WERI-Rb-1 (cell line): ENCODE measurements around the gene CHCHD6.

ENCODE experiments used
- DNase-seq: peaks from one replicate; pipeline ENCODE4 v3.0.0-alpha.2; 2020
- H3K27ac ChIP-seq: fragments of 250-450 bp; sonication (Bioruptor Pico); 2 replicates; pipeline ENCODE4 v1.5.1; 2020; ENCODE audit warnings: mild to moderate bottlenecking, moderate library complexity
- H3K27me3 ChIP-seq: fragments of 250-450 bp; sonication (Bioruptor Pico); 2 replicates; pipeline ENCODE4 v1.5.1; 2021; ENCODE audit warnings: mild to moderate bottlenecking, low read depth, moderate library complexity; ENCODE audit not compliant: insufficient read depth, severe bottlenecking
- H3K36me3 ChIP-seq: fragments of 250-450 bp; sonication (Bioruptor Pico); 2 replicates; pipeline ENCODE4 v1.5.1; 2020; ENCODE audit warnings: mild to moderate bottlenecking, moderate library complexity
- H3K4me3 ChIP-seq: 2 replicates; pipeline ENCODE4 v1.5.1; 2011; ENCODE audit warnings: low read depth, mild to moderate bottlenecking, control low read depth, low read length
- H3K9me3 ChIP-seq: fragments of 250-450 bp; sonication (Bioruptor Pico); 2 replicates; pipeline ENCODE4 v1.5.1; 2021; ENCODE audit warnings: mild to moderate bottlenecking, moderate library complexity; ENCODE audit not compliant: severe bottlenecking
- TF ChIP-seq, protein P1 (sequence below): IDR thresholded peaks from 2 replicates; pipeline ENCODE4 v1.5.1; 2011; ENCODE audit warnings: low read depth, mild to moderate bottlenecking, control low read depth, inconsistent platforms, low read length

The CHCHD6 gene

DNA sequence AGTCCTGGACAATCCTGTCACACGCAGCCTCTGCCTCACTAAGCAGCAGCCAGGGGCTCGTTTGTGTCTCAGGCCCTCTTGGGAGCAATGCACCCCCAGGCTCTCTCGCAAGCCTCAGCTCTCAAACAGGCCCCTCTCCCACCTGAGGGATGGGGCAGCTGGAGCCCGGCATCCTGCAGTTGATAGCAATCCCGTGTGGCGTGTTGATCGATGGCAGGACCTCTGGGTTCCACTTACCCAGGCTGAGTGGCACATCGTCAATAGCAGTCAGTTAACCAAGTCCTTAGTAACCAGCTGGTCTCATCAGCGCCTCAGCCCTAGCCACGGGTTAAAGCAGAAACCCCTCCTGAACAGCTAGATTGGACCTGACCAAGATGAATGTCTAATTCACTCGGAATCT lies 242.4 kb downstream of the CHCHD6 start:
- no peak overlapping the region for H3K4me3 ChIP-seq
- TF ChIP-seq, protein P1, sequence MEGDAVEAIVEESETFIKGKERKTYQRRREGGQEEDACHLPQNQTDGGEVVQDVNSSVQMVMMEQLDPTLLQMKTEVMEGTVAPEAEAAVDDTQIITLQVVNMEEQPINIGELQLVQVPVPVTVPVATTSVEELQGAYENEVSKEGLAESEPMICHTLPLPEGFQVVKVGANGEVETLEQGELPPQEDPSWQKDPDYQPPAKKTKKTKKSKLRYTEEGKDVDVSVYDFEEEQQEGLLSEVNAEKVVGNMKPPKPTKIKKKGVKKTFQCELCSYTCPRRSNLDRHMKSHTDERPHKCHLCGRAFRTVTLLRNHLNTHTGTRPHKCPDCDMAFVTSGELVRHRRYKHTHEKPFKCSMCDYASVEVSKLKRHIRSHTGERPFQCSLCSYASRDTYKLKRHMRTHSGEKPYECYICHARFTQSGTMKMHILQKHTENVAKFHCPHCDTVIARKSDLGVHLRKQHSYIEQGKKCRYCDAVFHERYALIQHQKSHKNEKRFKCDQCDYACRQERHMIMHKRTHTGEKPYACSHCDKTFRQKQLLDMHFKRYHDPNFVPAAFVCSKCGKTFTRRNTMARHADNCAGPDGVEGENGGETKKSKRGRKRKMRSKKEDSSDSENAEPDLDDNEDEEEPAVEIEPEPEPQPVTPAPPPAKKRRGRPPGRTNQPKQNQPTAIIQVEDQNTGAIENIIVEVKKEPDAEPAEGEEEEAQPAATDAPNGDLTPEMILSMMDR: no peak

DNA sequence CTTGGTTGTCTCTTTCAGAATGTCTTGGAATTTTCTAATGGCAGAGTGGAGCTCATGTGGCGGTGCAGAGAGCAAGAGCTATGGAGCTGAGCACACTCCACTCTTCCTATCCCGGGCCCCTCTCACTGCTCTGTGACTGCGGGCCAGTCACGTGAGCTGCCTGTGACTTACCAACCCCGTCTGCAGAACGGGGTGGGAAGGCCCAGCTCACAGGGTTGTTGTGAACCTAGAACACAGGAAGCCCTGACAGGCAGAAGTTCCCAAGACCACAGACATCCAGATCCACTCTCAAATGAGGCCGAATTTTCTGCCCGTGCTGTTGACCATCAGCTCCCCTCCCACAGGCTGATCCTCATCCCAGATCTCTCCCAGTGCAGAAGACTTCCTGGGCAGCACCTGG lies 243.4 kb downstream of the CHCHD6 start:
- H3K27ac ChIP-seq: no peak overlapping the region
- H3K36me3 ChIP-seq: no peaks in the 10 kb centered on the region; the same call in 1 of the 2 replicates
- TF ChIP-seq, protein P1: no peak
- H3K27me3 ChIP-seq: no peaks in the 10 kb centered on the region
- H3K9me3 ChIP-seq: no peaks in the 10 kb centered on the region
- no peak overlapping the region for H3K4me3 ChIP-seq
- DNase-seq: no peak

More for the DNA sequence above, 242.4 kb downstream of the CHCHD6 start:
- no peak overlapping the region for H3K27ac ChIP-seq
- H3K36me3 ChIP-seq: no peaks in the 10 kb centered on the region; the same call in 1 of the 2 replicates
- H3K27me3 ChIP-seq: no peaks in the 10 kb centered on the region
- no peaks in the 10 kb centered on the region for H3K9me3 ChIP-seq
- no peak for DNase-seq

DNA sequence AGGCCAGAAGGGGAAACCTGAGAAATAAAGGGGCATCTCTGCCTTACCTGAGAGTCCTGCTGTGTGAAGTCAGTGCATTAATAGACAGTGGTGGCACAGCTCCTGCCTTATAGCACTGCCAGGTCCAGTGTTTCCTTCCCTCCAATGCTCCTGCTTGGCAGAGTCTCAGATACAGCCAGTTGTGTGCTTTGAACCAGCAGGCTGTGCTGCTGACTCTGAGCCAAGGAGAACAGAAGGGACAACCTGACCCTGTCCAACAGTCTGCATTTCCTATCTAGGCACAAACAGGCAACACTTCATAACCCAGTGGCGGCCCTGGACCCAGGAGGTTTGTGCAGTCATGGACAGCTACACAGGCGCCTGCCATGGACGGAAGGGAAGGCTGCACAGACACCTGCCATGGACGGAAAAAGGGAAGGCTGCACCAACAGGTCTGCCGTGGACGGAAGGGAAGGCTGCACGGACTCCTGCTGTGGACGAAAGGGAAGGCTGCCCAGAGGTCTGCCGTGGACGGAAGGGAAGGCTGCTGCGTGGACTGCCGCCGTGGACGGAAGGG lies 245.0 kb downstream of the CHCHD6 start:
- Histone ChIP-seq H3K27ac (no peak overlapping the region), H3K27me3 (no peaks in the 10 kb centered on the region), H3K4me3 (no peak overlapping the region), H3K9me3 (no peaks in the 10 kb centered on the region), H3K36me3 (no peaks in the 10 kb centered on the region; the same call in 1 of the 2 replicates)
- no peak for DNase-seq
- TF ChIP-seq, protein P1: no peak

DNA sequence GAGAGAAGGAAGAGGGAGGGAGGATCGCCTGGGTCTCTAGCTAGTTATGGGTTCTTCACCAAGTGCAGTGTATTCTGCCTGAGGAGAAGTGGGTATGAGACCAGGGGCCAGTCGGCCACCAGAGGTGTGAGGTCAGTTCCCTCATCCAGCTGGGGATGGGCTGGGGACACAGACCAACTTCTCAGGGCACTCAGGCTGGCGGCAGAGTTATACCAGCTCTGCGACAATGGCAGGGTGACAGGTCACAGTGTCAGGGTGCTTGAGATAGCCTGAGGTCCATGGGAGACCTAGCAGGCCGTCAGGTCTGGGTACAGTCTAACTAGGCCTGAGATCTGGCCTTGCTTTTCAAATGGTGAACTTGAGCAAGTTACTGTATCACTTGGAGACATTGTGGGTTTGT lies 247.5 kb downstream of the CHCHD6 start:
- no peak for DNase-seq
- Histone ChIP-seq H3K9me3 (no peaks in the 10 kb centered on the region), H3K4me3 (no peak overlapping the region), H3K27me3 (no peaks in the 10 kb centered on the region), H3K27ac (no peak overlapping the region), H3K36me3 (no peaks in the 10 kb centered on the region; the same call in 1 of the 2 replicates)
- TF ChIP-seq, protein P1: no peak

DNA sequence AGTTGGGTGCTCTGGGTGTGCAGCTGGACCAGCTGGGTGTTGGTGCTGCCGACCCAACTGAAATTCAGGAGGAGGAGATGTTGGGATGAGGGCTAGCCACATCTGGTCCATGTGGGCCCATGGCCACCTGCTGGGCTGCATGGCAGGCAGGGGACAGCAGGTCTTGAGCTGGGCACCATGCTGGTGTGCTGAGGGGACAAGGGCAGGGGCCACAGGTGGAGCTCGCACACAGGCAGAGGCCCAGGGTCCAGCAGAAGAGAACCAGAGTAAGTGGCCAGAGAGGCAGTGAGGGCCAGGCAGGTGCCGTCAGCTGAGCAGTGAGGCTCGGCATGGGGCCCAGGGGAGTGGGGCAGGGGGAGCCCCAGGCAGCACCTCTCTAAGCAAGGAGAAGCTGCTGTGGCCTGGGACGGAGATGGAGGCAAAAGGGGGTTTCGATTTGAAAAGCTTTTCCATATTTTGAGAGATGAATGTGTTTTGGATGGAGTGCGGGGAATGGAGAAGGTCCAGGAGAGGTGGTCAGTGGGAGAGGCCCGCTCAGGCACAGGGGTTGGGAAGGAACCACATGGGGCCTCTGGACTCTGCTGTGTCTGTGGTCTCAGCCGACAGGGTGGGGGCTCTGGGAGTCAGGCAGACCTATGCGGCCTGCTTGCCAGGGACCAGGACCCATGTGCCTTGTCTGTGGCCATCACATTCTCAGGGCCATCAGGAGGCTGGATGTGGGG lies 248.4 kb downstream of the CHCHD6 start:
- H3K27ac ChIP-seq: no peak overlapping the region
- no peaks in the 10 kb centered on the region; the same call in 1 of the 2 replicates for H3K36me3 ChIP-seq
- H3K4me3 ChIP-seq: no peak overlapping the region
- DNase-seq: no peak
- no peaks in the 10 kb centered on the region for H3K9me3 ChIP-seq
- TF ChIP-seq, protein P1: no peak
- H3K27me3 ChIP-seq: no peaks in the 10 kb centered on the region
